HG03175 (cell line): ENCODE measurements around the gene FRMD5.
A peak's percentile ranks its signal among the peaks of the same experiment; 100 is the strongest.

Experiments
- ATAC-seq: cut with Tn5 transposase; IDR thresholded peaks from one replicate; pipeline ENCODE4 v1.9.1; 2021; ENCODE audit warnings: mild to moderate bottlenecking, moderate library complexity; ENCODE audit not compliant: unreplicated experiment

FRMD5 gene

DNA sequence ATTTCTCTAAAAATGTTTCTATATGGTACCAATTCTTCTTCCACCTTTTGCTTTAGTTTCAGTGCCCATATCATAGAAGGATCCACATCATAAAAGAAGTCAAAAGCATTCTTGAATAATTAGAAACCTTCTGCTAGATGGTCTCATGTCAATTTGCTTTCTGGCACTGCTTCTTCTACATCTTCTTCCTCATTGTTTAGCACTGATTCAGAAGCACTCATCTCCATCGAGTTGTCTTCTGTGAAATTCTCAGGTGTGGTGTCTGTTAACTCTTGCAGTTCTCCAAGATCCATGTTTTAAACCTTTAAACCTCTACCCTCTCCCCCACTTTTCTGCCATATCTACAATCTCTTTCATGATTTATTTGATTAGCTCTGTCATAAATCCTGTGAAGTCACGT, 213.5 kb downstream of the FRMD5 start:
- ATAC-seq: no peak

DNA sequence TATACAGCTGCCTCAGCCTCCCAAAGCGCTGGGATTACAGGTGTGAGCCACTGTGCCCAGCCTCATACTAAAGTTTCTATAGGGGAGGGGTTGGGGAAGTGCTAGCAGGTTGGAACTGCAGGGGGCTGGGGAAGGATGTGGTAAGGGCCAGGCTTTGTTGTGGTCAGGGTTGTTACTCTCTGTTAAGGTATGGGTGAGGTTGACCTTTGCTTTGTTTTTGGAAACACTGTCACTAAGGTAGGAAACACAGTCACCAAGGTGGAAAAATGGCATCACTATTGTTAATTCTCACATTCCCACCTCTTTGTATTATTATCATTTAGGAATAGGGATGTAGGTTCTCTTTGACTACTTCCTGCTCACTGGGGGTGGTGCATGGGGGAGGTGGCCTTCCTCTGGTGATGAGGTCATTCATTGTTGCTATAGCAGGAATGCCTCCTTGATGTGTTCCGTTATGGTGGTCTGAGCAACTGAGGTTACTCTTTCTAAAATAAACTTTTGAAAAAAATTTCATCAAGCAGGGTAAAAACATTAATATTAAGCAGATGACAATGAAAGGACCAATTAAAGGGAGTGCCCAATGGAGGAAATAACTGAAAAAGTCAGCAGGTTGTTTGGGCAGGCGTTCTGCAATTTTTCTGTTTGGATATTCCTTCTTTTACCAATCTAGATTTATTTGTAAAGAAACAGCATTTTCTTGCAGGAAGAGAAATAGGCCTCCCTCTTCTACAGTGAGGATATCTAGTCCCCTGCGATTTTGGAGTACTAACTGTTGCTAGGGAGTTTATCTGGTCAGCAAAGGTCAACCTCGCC, 217.8 kb downstream of the FRMD5 start:
- ATAC-seq: peak; percentile 71

DNA sequence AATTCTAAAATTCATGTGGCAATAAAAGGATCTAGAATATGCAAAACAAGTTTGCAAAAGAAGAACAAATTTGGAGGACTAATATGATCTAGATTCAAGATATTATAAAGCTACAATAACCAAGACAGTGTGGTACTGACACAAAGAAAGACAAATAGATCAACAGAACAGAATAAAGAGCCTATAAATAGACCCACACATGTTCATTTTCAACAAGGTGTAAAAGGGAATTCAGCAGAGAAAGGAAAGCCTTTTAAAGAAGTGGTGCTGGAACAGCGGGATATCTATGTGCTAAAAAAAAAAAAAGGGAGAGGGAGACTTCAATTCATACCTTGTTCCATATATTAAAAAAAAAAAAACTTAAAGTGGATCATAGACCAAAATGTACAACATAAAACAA, 219.3 kb downstream of the FRMD5 start:
- ATAC-seq: no peak

DNA sequence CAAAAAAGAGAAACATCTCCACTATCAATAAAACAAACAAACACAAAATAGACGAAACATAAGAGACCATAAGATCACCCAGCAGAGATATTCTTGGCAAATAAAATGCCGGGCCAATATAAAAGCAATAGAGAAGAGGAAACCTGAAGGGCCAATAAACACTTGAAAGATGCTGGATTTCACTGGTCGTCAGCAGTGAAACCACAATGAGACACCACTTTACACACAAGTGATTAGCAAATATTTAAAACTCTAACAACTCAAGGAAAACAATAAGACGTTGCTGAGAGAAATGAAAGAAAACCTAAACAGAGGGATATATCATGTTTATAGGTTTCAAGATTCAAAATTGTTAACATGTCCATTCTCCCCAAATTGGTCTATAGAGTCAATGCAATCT, 219.7 kb downstream of the FRMD5 start:
- ATAC-seq: no peak

DNA sequence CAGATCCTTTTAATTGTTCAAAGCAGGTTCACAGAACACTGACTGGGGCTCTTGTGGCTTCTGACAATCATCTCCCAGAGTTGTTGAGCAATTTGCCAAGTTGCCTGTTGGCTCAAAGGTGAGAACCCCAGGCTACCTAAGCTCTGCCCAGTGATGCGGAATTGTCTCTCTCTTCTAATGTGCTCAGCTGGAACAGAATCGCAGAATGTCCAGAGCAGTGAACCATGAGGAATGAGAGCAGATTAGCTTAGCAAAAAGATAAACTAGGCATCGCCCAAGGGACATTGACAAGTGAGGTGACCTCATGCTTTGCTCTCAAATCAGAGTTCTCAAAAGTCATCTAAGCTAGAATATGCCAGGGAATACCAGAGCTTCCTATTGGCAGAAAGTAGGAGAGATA, 220.2 kb downstream of the FRMD5 start:
- peak; percentile 61 for ATAC-seq

DNA sequence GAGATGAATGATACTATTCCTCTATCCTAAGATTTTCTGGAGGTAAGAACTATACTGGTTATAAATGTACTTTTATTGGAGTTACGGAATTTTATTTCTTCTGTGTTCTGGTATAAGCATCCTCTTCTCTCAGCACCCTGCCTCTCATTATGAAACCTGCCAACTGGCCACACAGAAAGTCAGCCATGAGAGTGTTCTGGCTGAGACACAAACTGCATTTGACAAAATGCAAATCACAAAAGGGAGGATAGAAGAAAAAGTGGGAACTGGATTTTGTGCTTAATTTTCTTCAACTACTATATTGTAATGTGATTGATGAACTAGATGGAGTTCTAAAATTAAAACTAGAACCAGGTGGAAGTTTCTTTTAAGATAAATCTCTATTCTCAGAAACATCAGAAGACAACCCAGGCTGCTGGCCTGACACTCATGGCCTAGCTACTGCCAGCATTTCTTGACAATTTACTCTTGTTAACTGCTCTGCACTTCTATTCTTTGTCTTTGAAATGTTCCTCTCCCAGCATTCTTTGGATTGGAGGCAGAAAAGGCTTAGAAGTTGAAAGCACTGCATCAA, 225.2 kb downstream of the FRMD5 start:
- ATAC-seq: no peak

DNA sequence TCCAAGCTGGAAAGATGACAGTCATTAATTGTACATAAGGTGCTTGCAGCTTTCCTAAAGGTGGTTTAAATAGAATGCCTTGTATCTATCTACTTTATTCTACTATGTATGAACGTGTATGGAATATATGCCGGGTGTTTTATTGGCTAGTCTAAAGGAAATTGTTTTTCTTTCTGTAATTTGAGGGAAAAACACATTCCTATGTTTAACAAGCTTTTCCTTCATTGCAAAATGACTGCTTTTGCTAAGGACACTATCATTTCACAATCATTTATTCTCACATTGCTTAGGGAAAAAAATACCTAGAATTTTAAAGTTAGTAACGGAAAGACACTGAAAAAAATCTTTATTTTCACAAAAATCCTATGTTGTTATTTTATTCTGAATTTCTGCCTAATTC, 226.5 kb downstream of the FRMD5 start:
- ATAC-seq: no peak

DNA sequence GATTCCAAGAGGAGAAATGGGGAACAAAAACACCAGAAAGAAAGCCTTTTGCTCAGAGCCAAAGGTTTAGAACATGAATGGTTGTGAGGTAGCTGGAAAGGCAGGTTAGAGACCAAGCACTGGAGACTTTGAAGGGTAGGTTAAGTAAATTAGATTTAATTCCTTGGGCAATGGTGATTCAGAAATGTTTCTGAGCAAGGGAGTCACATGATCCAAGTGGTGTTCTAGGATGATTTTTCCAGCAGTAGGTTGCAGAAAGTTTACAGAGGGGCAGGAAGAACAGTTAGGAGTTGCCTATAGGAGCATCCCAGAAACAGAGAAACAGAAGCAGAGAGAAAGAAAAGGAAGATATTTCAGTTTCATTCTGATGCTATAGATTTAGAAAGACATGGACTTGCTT, 228.4 kb downstream of the FRMD5 start:
- no peak for ATAC-seq

DNA sequence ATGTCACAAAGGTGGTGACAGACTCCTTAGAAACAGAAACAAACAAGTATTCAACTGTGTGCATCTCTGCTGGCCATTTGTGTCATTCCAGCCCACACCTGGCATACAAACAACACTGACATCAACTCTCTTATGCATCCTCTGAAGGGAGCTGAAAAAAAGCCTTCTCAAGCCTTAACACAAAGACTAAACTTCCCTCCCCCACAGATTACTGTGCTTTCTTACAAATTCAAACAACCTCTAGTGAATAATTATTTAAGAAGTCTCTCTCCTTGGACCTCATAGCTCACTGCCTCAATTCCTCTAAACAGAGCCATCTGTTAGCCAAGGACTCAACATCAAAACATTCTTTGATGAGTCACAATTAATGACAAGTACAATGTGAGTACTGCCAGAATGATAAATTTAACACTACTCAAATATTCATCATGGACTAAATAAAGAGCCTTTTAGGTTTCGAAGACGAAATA, 236.2 kb downstream of the FRMD5 start:
- no peak for ATAC-seq

DNA sequence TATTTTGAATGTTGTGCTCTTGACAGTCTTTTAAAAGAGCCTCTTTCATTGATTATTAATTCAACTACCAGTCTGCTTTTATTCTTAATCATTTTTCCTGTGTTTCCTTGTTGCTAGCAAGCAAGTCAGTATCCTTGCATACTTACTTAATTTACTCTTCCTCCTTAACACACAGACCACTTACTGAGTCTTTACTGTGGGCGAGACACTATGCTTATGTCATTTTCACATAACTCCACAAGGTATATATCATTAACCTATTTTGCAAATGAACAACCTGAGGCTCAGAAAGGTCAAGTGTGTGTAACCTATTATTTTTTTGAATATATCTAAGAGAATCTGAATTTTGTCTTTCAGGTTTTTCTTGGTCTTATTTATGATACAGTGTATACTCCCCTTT, 237.3 kb downstream of the FRMD5 start:
- no peak for ATAC-seq

DNA sequence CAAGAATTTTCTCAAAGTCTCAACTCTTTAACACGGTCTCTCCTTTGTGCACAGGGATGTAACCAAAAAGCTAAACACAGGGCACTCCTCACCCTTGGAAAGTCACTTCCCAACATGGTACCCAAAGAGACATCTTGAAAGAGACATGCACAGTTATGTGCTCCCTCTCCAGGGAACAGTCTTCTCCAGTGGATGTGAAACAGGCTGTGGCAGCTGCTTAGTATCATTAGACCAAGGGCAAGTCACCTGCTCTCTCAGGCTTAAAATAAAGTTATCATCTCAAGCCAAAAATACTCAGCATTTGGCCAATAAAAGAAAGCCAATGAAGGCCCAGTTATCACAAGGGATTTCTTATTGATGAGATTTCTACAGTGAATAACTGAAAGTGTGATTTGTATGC, 239.9 kb downstream of the FRMD5 start:
- no peak for ATAC-seq

DNA sequence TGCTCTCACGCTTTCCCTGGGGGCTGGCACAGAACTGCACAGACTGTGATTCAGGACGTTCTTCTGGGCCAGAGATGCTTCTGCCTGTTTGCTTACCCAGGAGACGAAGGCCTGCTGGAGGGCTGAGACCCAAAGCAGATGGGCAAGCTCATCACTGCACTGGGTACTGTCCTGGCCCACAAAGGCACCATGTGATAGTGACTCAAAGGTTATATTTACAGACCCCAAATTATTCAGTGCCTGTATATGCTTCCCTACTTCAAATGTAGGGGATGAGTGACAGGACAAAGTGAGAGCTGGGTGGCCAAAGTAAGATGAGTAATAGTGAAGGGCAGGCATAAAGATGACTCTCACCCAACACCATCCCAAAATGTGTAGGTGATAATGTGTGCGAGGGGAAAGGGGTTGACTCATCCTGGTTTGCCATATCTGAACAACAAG, 240.9 kb downstream of the FRMD5 start:
- ATAC-seq: no peak

DNA sequence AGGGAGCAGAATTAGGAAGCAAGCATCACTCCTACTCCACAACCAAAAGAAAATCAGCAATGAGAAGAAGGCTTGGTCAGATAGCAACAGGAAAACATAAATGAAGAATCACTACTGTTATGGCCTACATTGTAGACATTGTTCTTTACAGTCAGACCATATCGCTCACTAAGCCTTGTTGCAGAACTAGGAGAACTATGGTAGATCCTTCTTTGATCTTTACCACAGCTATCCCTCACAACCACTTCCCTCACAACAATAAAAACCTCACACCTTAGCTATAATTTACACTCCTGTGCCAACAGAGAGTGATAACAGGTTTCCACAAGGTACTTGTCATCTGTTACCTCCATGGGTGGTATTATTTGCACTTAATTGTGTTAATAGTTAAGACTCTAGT, 241.7 kb downstream of the FRMD5 start:
- ATAC-seq: no peak

DNA sequence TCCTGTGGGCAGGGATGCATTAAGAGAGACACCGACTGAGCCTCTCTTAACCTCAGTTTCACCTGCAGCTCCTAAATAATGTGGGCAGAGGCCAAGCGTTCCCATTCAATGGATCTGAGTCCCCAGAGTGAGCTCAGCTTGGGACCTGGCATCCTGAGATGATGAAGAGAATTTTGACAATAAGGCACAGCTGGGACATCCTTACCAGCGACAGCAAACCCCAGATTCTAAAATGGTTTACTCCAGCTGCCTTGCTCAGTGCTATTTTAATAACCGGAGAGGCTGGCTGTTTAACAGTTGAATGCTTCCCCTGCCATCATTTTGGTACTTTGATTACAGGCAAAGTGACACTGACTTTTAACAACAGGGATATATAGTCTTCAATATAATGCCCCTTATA, 244.5 kb downstream of the FRMD5 start:
- ATAC-seq: no peak

DNA sequence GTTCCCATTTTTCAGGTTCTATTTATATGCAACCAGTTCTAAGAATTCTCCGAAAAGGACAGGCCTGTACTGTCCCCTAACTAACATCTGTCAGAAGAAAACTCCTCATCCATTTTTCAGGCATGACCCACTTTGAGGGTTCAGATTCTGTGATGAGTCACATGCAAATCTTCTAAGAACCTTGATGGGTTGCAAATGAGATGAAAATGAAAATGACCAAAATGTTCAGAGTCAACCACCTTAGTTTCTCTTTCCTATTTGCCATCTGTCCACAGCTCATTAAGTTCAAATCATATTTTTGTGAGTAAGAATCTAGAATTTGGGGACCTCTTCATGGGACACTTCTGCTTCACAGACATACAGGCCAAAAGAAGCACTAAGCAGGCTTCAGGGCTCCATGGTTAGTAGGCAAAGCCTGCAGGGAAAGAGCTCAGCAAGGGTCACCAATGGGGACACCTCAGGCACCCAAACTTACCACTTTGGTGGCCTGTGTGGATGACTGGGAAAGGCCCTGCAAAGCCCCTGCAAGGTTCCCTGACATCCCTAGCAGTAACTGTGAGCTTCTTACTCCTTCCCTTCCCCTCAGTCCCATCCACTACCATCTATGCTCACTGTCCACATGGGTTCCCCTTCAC, 246.3 kb downstream of the FRMD5 start:
- peak; percentile 87 for ATAC-seq

DNA sequence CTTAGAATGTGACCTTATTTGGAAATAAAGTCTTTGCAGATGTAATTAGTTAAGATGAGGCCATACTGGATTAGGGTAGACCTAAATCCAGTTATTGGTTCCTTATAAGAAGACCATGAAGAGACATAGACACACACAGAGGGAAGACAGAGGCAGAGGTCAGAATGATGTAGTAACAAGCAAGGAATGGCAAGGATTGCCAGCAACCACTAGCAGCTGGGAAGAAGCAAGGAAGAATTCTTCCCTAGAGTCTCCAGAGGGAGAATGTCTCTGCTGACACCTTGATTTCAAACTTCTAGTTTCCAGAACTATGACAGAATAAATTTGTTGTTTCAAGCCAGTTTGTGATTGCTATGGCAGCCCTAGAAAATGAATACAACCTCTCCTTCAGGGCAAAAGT, 251.6 kb downstream of the FRMD5 start:
- ATAC-seq: no peak

DNA sequence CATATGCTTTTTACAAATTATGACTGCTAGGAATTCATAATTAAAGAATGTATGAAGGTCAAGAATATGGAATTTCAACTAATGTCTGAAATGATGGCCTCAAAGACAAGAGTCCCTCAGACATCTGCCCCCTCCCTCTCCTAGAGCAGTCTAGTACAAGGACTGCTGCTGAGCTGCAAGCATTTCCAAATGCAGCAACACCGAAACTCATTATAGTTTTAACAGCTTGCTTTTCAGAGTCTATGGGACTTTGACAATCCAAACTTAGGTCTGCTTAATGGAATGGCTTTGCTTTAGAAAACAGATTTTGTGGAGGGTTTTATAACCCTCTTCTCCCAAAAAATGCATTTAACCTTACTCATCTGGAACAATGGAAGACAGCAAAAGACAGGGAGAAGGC, 252.9 kb downstream of the FRMD5 start:
- ATAC-seq: no peak

DNA sequence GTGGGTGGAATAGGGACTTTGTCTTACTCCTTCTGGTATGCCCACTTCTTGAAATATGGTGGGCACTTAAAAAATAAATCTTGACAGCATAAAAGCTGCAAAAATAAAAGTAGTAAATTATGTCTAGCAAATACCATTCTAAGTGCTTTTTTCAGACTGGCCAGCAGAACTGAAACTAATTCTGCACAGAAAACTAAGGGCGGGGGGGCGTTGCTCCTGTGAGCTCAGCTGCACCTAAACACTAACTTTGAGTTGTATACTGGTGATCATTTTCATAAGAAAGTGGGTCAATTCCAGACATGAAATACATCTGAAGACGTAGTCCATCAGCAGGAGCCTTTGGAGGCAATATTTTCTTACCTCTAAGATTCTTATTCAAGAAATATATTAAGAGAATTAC, 253.5 kb downstream of the FRMD5 start:
- ATAC-seq: peak; percentile 61

DNA sequence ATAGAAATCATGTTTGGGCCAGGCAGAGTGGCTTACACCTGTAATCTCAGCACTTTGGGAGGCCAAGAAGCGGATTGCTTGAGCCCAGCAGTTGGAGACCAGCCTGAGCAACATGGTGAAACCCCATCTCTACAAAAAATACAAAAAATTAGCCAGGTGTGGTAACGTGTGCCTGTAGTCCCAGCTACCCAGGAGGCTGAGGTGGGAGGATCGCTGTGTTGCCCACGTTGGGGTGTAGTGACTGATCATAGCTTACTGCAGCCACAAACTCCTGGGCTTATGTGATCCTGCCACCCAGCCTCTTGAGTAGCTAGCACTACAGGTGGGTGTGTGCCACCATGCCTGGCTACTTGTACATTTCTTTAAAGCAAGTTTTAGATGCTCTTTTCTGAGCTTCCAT, 254.0 kb downstream of the FRMD5 start:
- no peak for ATAC-seq

DNA sequence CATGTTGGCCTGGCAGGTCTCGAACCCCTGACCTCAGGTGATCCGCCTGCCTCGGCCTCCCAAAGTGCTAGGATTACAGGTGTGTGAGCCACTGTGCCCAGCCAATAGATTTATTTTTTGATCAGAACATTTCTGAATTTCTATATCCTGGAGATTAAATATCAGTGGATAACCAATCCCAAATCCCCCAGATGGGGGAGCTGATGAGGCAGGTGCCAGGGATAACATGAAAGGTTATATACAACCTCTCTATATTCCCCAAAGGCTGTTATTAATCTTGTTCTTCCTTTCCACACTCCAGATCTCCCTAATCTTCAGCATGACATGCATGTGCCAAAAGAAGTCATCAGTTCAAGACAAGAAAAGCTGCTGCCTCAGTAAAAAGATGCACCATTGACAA, 256.0 kb downstream of the FRMD5 start:
- no peak for ATAC-seq

DNA sequence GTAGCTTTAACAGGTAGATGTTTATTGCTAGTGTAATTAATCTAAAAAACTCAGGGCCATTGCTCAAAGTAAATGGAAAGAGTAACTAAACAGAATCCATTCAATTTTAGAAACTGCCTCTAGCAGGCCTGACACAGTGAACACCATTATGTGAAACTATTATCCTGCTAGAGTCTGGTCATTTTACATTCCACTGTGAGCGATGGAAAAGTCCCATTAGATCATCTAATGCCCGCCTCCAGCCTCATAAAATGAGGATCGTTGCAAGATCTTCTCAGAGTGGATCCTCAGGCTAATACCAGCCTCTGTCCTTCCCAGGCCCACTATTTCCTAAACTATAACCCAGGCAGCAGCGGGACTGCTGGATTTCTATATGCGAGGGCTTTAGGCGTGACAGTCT, 260.6 kb downstream of the FRMD5 start:
- ATAC-seq: no peak

DNA sequence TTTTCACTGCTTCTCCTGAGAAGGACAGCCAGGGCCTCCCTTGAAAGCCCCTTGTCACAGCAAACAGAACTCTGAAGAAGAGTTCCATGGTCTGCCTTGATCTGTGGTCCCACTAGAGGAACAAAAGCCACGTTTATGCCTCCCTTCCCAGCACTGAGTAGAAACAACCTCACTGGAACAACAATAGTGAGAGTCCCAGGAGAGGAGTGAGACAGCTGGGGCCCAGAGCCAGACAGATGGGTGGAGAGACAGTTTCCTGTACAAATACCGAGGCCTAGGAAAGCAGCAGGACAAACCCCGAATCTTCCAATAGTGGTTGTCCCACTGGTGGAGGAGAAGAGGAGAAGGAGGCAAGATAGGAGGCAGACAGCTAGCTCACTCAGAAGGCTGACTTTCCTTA, 262.2 kb downstream of the FRMD5 start:
- no peak for ATAC-seq
